ENCODE results near the gene COL4A2.

DNA sequence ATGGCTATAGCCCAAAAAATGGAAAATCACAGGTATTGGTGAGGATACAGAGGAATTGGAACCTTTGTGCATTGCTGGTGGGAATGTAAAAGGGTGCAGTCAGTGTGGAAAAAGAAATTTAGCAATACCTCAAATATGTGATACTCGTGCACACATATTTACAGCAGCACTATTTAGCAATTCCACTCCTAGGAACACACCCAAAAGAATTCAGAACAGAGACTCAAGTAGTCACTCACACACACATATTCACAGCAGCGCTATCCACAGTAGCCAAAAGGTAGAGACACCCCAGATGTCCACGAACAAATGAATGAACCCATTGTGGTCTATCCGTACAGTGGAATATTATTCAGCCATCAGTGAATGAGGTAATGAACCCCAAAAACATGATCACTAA is 114.0 kb downstream of the COL4A2 start:
- TF ChIP-seq, protein P1, sequence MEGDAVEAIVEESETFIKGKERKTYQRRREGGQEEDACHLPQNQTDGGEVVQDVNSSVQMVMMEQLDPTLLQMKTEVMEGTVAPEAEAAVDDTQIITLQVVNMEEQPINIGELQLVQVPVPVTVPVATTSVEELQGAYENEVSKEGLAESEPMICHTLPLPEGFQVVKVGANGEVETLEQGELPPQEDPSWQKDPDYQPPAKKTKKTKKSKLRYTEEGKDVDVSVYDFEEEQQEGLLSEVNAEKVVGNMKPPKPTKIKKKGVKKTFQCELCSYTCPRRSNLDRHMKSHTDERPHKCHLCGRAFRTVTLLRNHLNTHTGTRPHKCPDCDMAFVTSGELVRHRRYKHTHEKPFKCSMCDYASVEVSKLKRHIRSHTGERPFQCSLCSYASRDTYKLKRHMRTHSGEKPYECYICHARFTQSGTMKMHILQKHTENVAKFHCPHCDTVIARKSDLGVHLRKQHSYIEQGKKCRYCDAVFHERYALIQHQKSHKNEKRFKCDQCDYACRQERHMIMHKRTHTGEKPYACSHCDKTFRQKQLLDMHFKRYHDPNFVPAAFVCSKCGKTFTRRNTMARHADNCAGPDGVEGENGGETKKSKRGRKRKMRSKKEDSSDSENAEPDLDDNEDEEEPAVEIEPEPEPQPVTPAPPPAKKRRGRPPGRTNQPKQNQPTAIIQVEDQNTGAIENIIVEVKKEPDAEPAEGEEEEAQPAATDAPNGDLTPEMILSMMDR (IDR thresholded peaks at IDR 0.05): no peak
- no peak for TF ChIP-seq POLR2A (IDR thresholded peaks at IDR 0.05)
